ENCODE measurements around the gene INIP.

- TF ChIP-seq GATA2 (IDR thresholded peaks at IDR 0.05; ENCODE audit: low read depth, low read length) (no peak), GATA3 (IDR thresholded peaks at IDR 0.05; ENCODE audit: low read depth, low read length) (no peak)
Observed at GRCh38 chr9:112757940-112758339, 40.0 kb upstream of the INIP start.
